ENCODE data around the gene FSCB. TPM values are rescaled to one million over a fixed set of nuclear protein-coding genes. Genes with fewer than 3 reads are reported as not detected.
"Not testable (repeated sequence)": the region's sequence is repeated elsewhere in the genome, so short reads cannot be mapped to it uniquely, and the experiment has no call there.

Gene FSCB, protein sequence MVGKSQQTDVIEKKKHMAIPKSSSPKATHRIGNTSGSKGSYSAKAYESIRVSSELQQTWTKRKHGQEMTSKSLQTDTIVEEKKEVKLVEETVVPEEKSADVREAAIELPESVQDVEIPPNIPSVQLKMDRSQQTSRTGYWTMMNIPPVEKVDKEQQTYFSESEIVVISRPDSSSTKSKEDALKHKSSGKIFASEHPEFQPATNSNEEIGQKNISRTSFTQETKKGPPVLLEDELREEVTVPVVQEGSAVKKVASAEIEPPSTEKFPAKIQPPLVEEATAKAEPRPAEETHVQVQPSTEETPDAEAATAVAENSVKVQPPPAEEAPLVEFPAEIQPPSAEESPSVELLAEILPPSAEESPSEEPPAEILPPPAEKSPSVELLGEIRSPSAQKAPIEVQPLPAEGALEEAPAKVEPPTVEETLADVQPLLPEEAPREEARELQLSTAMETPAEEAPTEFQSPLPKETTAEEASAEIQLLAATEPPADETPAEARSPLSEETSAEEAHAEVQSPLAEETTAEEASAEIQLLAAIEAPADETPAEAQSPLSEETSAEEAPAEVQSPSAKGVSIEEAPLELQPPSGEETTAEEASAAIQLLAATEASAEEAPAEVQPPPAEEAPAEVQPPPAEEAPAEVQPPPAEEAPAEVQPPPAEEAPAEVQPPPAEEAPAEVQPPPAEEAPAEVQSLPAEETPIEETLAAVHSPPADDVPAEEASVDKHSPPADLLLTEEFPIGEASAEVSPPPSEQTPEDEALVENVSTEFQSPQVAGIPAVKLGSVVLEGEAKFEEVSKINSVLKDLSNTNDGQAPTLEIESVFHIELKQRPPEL
- polyA plus RNA-seq (2013, experiment 1 of 4): not detected
- not detected for polyA plus RNA-seq (2013, experiment 2 of 4)
- not detected for polyA plus RNA-seq (2013, experiment 3 of 4)
- polyA plus RNA-seq (2013, experiment 4 of 4): not detected

- Histone ChIP-seq H3K36me3 (ENCODE audit: control insufficient read depth, insufficient read depth, low read length) (no peaks in the 10 kb centered on the region), H3K4me1 (ENCODE audit: control insufficient read depth, insufficient read depth, low read length) (no peaks in the 10 kb centered on the region), H3K27ac (ENCODE audit: insufficient read depth, low read depth, low read length, poor library complexity, severe bottlenecking) (no peak within 1 kb of the TSS), H3K27me3 (ENCODE audit: control insufficient read depth, insufficient read depth, low read length, poor library complexity, severe bottlenecking) (no peaks in the 10 kb centered on the region), H3K4me3 (ENCODE audit: insufficient read depth, low read depth, low read length) (no peak within 1 kb of the TSS), H3K9me3 (ENCODE audit: control insufficient read depth, low read length) (no peaks in the 10 kb centered on the region)
- WGBS, 2 experiments: 87 to 98% methylated on average over 1 of the region's 1 CpG
These were observed at the start of gene FSCB for GRCh38 chr14:44507183-44507582. FSCB (minus strand) TSS chr14:44507283; CDS start chr14:44506987, 296 bp downstream.

DNA sequence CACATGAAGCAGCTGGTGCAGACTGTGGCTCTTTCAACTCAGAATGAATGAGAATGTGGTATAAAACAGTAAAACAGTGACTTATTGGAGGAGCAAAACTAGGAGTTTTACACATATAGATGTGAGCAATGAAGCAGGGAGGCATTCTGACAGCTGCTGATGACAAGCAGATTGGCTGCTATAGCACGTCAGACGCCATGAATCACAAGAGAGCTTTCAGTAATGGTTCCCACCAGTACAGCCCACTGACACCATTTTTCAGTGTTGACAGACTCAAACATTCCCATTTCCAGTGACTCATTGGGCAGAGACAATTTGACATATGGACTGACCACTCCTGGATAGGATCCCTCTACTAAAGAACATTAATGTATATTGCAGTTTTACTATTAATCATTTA, 24.6 kb upstream of the FSCB start:
- H3K4me1 ChIP-seq (ENCODE audit: control insufficient read depth, insufficient read depth, low read length): no peaks in the 10 kb centered on the region
- H3K27ac ChIP-seq (ENCODE audit: insufficient read depth, low read depth, low read length, poor library complexity, severe bottlenecking): no peak overlapping the region
- no peaks in the 10 kb centered on the region for H3K36me3 ChIP-seq (ENCODE audit: control insufficient read depth, insufficient read depth, low read length)
- no peaks in the 10 kb centered on the region for H3K9me3 ChIP-seq (ENCODE audit: control insufficient read depth, low read length)
- 89 to 97% methylated on average over 2 of the region's 2 CpGs for WGBS, 2 experiments
- no peak overlapping the region for H3K4me3 ChIP-seq (ENCODE audit: insufficient read depth, low read depth, low read length)
- H3K27me3 ChIP-seq (ENCODE audit: control insufficient read depth, insufficient read depth, low read length, poor library complexity, severe bottlenecking): no peaks in the 10 kb centered on the region

DNA sequence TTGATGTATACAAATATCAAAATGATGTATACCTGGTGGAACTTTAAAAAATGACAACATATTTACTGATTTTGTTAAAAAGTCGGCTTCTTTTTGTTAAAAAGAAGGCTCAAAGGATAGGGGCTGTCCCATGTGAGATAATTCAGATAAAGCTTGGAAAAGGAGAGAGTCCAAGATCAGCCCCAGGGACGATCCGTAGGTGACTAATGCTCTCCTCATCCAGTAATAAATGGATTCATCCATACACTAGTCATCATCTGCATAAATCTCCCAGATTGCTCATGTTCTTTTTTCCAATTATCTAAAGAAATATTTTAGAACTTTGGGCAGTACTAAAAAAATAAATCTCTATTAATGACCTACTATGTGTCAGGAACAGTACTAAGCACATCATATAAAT, 23.4 kb upstream of the FSCB start:
- no peaks in the 10 kb centered on the region for H3K27me3 ChIP-seq (ENCODE audit: control insufficient read depth, insufficient read depth, low read length, poor library complexity, severe bottlenecking)
- H3K27ac ChIP-seq (ENCODE audit: insufficient read depth, low read depth, low read length, poor library complexity, severe bottlenecking): no peak overlapping the region
- H3K4me3 ChIP-seq (ENCODE audit: insufficient read depth, low read depth, low read length): no peak overlapping the region
- H3K4me1 ChIP-seq (ENCODE audit: control insufficient read depth, insufficient read depth, low read length): no peaks in the 10 kb centered on the region
- H3K9me3 ChIP-seq (ENCODE audit: control insufficient read depth, low read length): no peaks in the 10 kb centered on the region
- WGBS, 2 experiments: 89 to 94% methylated on average over 3 of the region's 3 CpGs
- H3K36me3 ChIP-seq (ENCODE audit: control insufficient read depth, insufficient read depth, low read length): no peaks in the 10 kb centered on the region

DNA sequence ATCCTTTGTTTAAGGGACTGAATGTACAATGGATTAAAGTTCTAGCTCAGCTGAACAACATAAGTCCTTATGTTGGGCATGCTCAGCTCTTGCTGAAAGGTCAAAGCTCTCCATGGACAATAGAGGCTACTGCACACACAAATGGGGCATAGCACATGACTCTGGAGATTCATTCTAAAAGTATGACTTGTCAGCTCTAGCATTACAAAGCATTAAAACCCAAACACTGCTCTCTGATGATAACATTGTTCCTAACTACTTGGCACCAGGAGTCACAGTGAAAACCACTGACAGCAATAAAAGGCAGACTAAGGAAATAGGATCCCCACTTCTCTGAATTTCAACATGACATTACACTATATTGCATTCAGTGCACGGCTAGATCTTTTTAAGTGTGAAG, 21.9 kb upstream of the FSCB start:
- H3K4me1 ChIP-seq (ENCODE audit: control insufficient read depth, insufficient read depth, low read length): no peaks in the 10 kb centered on the region
- H3K27me3 ChIP-seq (ENCODE audit: control insufficient read depth, insufficient read depth, low read length, poor library complexity, severe bottlenecking): no peaks in the 10 kb centered on the region
- WGBS, 2 experiments: 83% methylated on average over 1 of the region's 1 CpG; no CpG with 5 or more reads in 1 of the 2 experiments
- H3K27ac ChIP-seq (ENCODE audit: insufficient read depth, low read depth, low read length, poor library complexity, severe bottlenecking): no peak overlapping the region
- no peaks in the 10 kb centered on the region for H3K9me3 ChIP-seq (ENCODE audit: control insufficient read depth, low read length)
- H3K4me3 ChIP-seq (ENCODE audit: insufficient read depth, low read depth, low read length): no peak overlapping the region
- H3K36me3 ChIP-seq (ENCODE audit: control insufficient read depth, insufficient read depth, low read length): no peaks in the 10 kb centered on the region

DNA sequence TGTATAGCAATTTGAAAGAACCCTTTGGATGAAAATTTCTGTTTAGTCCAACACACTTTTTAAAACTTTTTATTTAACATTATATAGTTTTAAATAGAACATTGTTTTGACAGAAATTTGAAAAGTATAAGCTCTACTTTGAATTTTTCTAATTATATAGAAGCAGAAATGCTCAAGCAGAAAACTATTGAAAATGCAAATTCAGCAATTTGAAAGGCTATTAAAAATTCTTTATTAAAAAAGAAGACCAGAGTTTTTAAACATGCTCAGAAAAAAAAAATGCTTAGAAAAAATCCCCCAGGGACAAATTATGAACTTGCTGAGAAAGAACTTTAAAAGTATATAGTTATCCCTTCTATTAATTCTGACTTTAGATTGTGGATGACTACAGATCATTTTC, 21.1 kb upstream of the FSCB start:
- Histone ChIP-seq H3K4me3 (ENCODE audit: insufficient read depth, low read depth, low read length) (no peak overlapping the region), H3K36me3 (ENCODE audit: control insufficient read depth, insufficient read depth, low read length) (no peaks in the 10 kb centered on the region), H3K27ac (ENCODE audit: insufficient read depth, low read depth, low read length, poor library complexity, severe bottlenecking) (no peak overlapping the region), H3K27me3 (ENCODE audit: control insufficient read depth, insufficient read depth, low read length, poor library complexity, severe bottlenecking) (no peaks in the 10 kb centered on the region), H3K9me3 (ENCODE audit: control insufficient read depth, low read length) (no peaks in the 10 kb centered on the region), H3K4me1 (ENCODE audit: control insufficient read depth, insufficient read depth, low read length) (no peaks in the 10 kb centered on the region)

DNA sequence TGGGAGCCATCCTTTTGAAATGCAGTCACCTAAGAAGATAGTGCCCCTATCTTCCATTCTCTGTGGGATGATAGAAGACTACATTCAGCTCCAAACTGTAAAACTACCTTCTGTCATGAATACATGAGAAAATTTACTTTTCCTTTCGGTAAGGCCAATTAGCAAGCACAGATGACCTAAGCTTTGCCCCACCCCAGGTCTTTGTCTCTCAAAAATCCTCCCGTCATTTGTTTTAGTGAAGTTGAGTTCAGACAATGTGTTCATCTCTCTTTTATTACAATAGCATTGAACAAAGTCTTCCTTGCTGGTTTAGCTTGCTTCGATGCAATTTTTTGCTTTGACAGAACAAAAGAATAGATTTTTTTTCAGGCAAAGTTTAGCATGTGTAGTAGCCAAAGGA, 18.2 kb upstream of the FSCB start:
- H3K27ac ChIP-seq (ENCODE audit: insufficient read depth, low read depth, low read length, poor library complexity, severe bottlenecking): no peak overlapping the region
- 84 to 87% methylated on average over 3 of the region's 3 CpGs for WGBS, 2 experiments

GRCh38 chr14:44515668-44516067, 8.6 kb upstream of the FSCB start:
- 76 to 80% methylated on average over 8 of the region's 8 CpGs for WGBS, 2 experiments
- not testable (repeated sequence) for H3K4me3 ChIP-seq (ENCODE audit: insufficient read depth, low read depth, low read length); H3K27me3 ChIP-seq (ENCODE audit: control insufficient read depth, insufficient read depth, low read length, poor library complexity, severe bottlenecking); H3K27ac ChIP-seq (ENCODE audit: insufficient read depth, low read depth, low read length, poor library complexity, severe bottlenecking); H3K9me3 ChIP-seq (ENCODE audit: control insufficient read depth, low read length); H3K36me3 ChIP-seq (ENCODE audit: control insufficient read depth, insufficient read depth, low read length); H3K4me1 ChIP-seq (ENCODE audit: control insufficient read depth, insufficient read depth, low read length)

More for the DNA sequence above, 18.2 kb upstream of the FSCB start:
- no peaks in the 10 kb centered on the region for H3K4me1 ChIP-seq (ENCODE audit: control insufficient read depth, insufficient read depth, low read length)
- H3K36me3 ChIP-seq (ENCODE audit: control insufficient read depth, insufficient read depth, low read length): no peaks in the 10 kb centered on the region
- no peaks in the 10 kb centered on the region for H3K27me3 ChIP-seq (ENCODE audit: control insufficient read depth, insufficient read depth, low read length, poor library complexity, severe bottlenecking)
- no peak overlapping the region for H3K4me3 ChIP-seq (ENCODE audit: insufficient read depth, low read depth, low read length)
- no peaks in the 10 kb centered on the region for H3K9me3 ChIP-seq (ENCODE audit: control insufficient read depth, low read length)

GRCh38 chr14:44508834-44509233, 1.8 kb upstream of the FSCB start:
- H3K4me1 ChIP-seq (ENCODE audit: control insufficient read depth, insufficient read depth, low read length): no peaks in the 10 kb centered on the region
- WGBS, 2 experiments: 94 to 96% methylated on average over 1 of the region's 2 CpGs
- no peaks in the 10 kb centered on the region for H3K36me3 ChIP-seq (ENCODE audit: control insufficient read depth, insufficient read depth, low read length)
- no peaks in the 10 kb centered on the region for H3K27me3 ChIP-seq (ENCODE audit: control insufficient read depth, insufficient read depth, low read length, poor library complexity, severe bottlenecking)
- no peaks in the 10 kb centered on the region for H3K9me3 ChIP-seq (ENCODE audit: control insufficient read depth, low read length)
- no peak overlapping the region for H3K4me3 ChIP-seq (ENCODE audit: insufficient read depth, low read depth, low read length)
- H3K27ac ChIP-seq (ENCODE audit: insufficient read depth, low read depth, low read length, poor library complexity, severe bottlenecking): no peak overlapping the region

DNA sequence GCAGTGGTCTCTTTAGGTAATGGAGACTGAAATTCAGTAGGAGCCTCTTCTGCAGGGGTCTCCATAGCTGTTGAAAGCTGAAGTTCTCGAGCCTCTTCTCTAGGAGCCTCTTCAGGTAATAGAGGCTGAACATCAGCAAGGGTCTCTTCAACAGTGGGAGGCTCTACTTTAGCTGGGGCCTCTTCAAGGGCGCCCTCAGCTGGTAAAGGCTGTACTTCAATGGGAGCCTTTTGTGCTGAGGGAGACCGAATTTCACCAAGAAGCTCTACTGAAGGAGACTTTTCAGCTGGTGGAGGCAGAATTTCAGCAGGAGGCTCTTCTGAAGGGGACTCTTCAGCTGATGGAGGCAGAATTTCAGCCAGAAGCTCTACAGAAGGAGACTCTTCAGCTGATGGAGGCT, 1.5 kb downstream of the FSCB start:
- 90% methylated on average over 3 of the region's 3 CpGs for WGBS, 2 experiments

DNA sequence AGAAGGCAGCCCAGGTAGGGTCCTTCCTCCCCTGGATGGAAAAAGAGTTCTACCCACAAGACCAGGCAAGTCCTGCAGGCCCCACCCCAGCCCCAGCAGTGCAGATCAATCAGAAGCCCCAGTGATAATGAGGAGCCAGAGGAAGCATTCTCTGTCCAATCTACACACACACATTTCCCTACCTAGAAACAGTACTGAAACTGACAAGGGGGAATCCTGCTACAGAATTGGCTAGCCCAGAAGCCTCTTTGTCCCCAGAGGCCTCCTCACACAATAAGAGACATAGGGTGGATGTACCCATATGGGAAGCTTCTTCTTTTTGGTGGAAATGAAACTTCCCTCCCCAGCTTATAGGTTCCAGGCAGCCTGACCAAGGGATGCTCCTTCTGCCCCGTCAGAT, 9.9 kb downstream of the FSCB start:
- H3K27me3 ChIP-seq (ENCODE audit: control insufficient read depth, insufficient read depth, low read length, poor library complexity, severe bottlenecking): no peaks in the 10 kb centered on the region
- 76 to 78% methylated on average over 1 of the region's 1 CpG for WGBS, 2 experiments
- no peaks in the 10 kb centered on the region for H3K36me3 ChIP-seq (ENCODE audit: control insufficient read depth, insufficient read depth, low read length)
- no peak overlapping the region for H3K27ac ChIP-seq (ENCODE audit: insufficient read depth, low read depth, low read length, poor library complexity, severe bottlenecking)
- H3K4me1 ChIP-seq (ENCODE audit: control insufficient read depth, insufficient read depth, low read length): no peaks in the 10 kb centered on the region
- H3K9me3 ChIP-seq (ENCODE audit: control insufficient read depth, low read length): no peaks in the 10 kb centered on the region
- no peak overlapping the region for H3K4me3 ChIP-seq (ENCODE audit: insufficient read depth, low read depth, low read length)

More for the DNA sequence above, 1.5 kb downstream of the FSCB start:
- Histone ChIP-seq H3K27me3 (ENCODE audit: control insufficient read depth, insufficient read depth, low read length, poor library complexity, severe bottlenecking) (no peaks in the 10 kb centered on the region), H3K4me3 (ENCODE audit: insufficient read depth, low read depth, low read length) (no peak overlapping the region), H3K27ac (ENCODE audit: insufficient read depth, low read depth, low read length, poor library complexity, severe bottlenecking) (no peak overlapping the region), H3K36me3 (ENCODE audit: control insufficient read depth, insufficient read depth, low read length) (no peaks in the 10 kb centered on the region), H3K9me3 (ENCODE audit: control insufficient read depth, low read length) (no peaks in the 10 kb centered on the region), H3K4me1 (ENCODE audit: control insufficient read depth, insufficient read depth, low read length) (no peaks in the 10 kb centered on the region)
